ENCODE results near the gene PID1. TPM values are rescaled to one million over a fixed set of nuclear protein-coding genes. Genes with fewer than 3 reads are reported as not detected.

PID1 gene
- total RNA-seq, 1 donor from 2014 or later: 0.91 TPM

- no peak for DNase-seq (ENCODE audit: low read depth, low spot score)
- Mint-ChIP-seq H3K4me1 (peaks cover 5% of the 10 kb centered on the region), H3K27ac (ENCODE audit: unreplicated experiment) (no peak overlapping the region), H3K36me3 (ENCODE audit: low read depth) (no peaks in the 10 kb centered on the region), H3K9me3 (no peaks in the 10 kb centered on the region), H3K27me3 (ENCODE audit: low read depth) (peaks cover 53% of the 10 kb centered on the region), H3K4me3 (peak overlapping the region; percentile 82)
- no peak for TF ChIP-seq CTCF (conservative IDR thresholded peaks at IDR 0.05)
Observed at GRCh38 chr2:229273006-229273722, 2.1 kb upstream of the PID1 start.

- H3K36me3 Mint-ChIP-seq (ENCODE audit: low read depth): no peaks in the 10 kb centered on the region
- no peak for DNase-seq (ENCODE audit: low read depth, low spot score)
- TF ChIP-seq CTCF (conservative IDR thresholded peaks at IDR 0.05): no peak
- peaks cover 60% of the 10 kb centered on the region for H3K27me3 Mint-ChIP-seq (ENCODE audit: low read depth)
- no peaks in the 10 kb centered on the region for H3K9me3 Mint-ChIP-seq
- H3K4me3 Mint-ChIP-seq: peak overlapping the region; percentile 73
- peaks cover 5% of the 10 kb centered on the region for H3K4me1 Mint-ChIP-seq
- no peak overlapping the region for H3K27ac Mint-ChIP-seq (ENCODE audit: unreplicated experiment)
Observed at GRCh38 chr2:229269941-229270340, 1.1 kb downstream of the PID1 start.

- no peaks in the 10 kb centered on the region for H3K36me3 Mint-ChIP-seq (ENCODE audit: low read depth)
- H3K4me1 Mint-ChIP-seq: peaks cover 5% of the 10 kb centered on the region
- H3K27me3 Mint-ChIP-seq (ENCODE audit: low read depth): peaks cover 60% of the 10 kb centered on the region
- TF ChIP-seq CTCF (conservative IDR thresholded peaks at IDR 0.05): no peak
- no peak overlapping the region for H3K4me3 Mint-ChIP-seq
- H3K9me3 Mint-ChIP-seq: no peaks in the 10 kb centered on the region
- no peak overlapping the region for H3K27ac Mint-ChIP-seq (ENCODE audit: unreplicated experiment)
- DNase-seq (ENCODE audit: low read depth, low spot score): no peak
Observed at GRCh38 chr2:229269146-229269545, 1.9 kb downstream of the PID1 start.

- DNase-seq (ENCODE audit: low read depth, low spot score): no peak
- Mint-ChIP-seq H3K27ac (ENCODE audit: unreplicated experiment) (no peak overlapping the region), H3K27me3 (ENCODE audit: low read depth) (peaks cover 56% of the 10 kb centered on the region)
Observed at GRCh38 chr2:229268626-229269025, 2.5 kb downstream of the PID1 start.

GRCh38 chr2:229267080-229267479 lies 4.0 kb downstream of the PID1 start:
- no peak for TF ChIP-seq CTCF (conservative IDR thresholded peaks at IDR 0.05)
- peaks cover 41% of the 10 kb centered on the region for H3K27me3 Mint-ChIP-seq (ENCODE audit: low read depth)
- H3K27ac Mint-ChIP-seq (ENCODE audit: unreplicated experiment): no peak overlapping the region
- H3K9me3 Mint-ChIP-seq: no peaks in the 10 kb centered on the region
- H3K4me1 Mint-ChIP-seq: no peaks in the 10 kb centered on the region
- H3K36me3 Mint-ChIP-seq (ENCODE audit: low read depth): no peaks in the 10 kb centered on the region
- no peak for DNase-seq (ENCODE audit: low read depth, low spot score)
- no peak overlapping the region for H3K4me3 Mint-ChIP-seq

More at GRCh38 chr2:229268626-229269025, 2.5 kb downstream of the PID1 start:
- Mint-ChIP-seq H3K4me3 (no peak overlapping the region), H3K4me1 (peaks cover 1% of the 10 kb centered on the region), H3K9me3 (no peaks in the 10 kb centered on the region), H3K36me3 (ENCODE audit: low read depth) (no peaks in the 10 kb centered on the region)
- TF ChIP-seq CTCF (conservative IDR thresholded peaks at IDR 0.05): no peak
